ENCODE data around the gene CCDC141.

DNA sequence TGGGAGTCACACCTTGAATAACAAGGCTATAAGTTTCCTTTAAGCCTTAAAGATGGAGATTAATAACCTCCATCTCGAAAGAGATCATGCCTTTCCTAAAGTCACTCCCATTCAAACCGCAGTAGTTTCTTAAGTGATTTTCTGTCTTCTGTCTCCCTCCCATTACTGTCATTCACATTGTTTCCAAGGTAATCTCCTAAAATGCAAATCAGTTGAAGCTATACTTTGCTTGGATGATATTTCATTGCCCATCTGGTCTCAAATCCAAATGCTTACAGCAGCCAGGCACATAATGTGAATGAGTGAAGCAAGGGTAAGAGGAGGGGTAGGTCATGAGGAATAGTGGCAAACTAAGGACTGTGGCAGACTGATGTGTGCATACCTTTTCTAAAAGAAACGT lies 116.4 kb downstream of the CCDC141 start:
- TF ChIP-seq, protein P1, sequence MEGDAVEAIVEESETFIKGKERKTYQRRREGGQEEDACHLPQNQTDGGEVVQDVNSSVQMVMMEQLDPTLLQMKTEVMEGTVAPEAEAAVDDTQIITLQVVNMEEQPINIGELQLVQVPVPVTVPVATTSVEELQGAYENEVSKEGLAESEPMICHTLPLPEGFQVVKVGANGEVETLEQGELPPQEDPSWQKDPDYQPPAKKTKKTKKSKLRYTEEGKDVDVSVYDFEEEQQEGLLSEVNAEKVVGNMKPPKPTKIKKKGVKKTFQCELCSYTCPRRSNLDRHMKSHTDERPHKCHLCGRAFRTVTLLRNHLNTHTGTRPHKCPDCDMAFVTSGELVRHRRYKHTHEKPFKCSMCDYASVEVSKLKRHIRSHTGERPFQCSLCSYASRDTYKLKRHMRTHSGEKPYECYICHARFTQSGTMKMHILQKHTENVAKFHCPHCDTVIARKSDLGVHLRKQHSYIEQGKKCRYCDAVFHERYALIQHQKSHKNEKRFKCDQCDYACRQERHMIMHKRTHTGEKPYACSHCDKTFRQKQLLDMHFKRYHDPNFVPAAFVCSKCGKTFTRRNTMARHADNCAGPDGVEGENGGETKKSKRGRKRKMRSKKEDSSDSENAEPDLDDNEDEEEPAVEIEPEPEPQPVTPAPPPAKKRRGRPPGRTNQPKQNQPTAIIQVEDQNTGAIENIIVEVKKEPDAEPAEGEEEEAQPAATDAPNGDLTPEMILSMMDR (IDR thresholded peaks at IDR 0.05; ENCODE audit: low read length) = no peak
- TF ChIP-seq EZH2 (optimal IDR thresholded peaks at IDR 0.05; ENCODE audit: low read depth, low read length) = no peak

Measured in MM.1S (cell line).